Stimulated activated CD4-positive, alpha-beta T cell treated with anti-CD3 and anti-CD28 coated beads, Interleukin-1b, Interleukin-23, amount 100 ng/mL, for 4 hours (primary cell): ENCODE data around the gene LHX8.
"Not testable (repeated sequence)": the region's sequence is repeated elsewhere in the genome, so short reads cannot be mapped to it uniquely, and the experiment has no call there.

Source experiments
- DNase-seq, 2 donors: peaks; one replicate each; pipeline ENCODE4 v3.0.0-alpha.2; 2020; ENCODE audit warnings: low read depth in 2 of 2

Gene LHX8

GRCh38 chr1:75132812-75133619, 1.2 kb upstream of the LHX8 start:
- no peak for DNase-seq

DNA sequence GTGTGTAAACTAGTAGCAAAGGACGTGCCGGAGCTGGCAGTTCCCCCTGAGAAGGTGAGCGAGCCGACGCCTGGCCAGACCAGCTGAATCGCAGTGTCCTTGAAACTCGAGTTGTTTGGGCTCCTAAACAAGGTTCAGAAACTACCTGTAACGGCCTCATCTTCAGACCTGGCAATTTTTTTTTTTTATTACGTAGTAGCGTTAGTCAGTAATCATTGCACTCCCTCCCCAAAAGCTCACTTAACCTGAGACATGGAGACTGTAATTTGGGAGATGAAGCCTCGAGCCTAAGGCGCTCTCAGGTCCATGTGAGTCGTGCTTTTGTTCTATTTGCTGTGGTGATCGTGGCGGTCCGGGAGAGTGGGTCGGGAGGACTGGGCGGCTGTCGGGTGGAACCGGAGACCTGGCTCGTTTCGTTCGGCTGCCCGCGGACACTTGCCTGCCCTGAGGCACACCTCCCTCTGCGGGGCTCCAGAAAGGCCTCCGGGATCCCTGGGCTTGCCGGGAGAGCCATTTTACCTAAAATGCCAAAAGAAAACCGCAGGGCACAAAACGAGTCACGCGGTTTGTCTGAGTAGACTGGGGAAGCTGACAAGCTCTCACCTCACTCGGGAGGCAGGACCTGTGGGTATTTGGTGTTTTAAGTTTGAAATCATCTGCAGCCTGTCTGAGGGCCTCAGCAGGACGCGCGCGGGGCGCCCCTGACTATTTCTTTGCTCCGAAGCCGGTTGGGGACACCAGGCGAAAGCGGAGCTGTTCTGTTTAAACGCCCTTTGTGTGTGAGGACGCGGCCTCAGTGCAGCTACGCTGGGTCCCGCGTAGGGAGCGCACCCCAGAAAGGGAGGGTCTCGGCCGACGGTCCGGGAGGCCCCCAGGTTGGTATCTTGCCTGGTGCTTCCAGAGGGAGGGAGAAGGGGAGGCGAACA, 722 bp downstream of the LHX8 start:
- no peak for DNase-seq

DNA sequence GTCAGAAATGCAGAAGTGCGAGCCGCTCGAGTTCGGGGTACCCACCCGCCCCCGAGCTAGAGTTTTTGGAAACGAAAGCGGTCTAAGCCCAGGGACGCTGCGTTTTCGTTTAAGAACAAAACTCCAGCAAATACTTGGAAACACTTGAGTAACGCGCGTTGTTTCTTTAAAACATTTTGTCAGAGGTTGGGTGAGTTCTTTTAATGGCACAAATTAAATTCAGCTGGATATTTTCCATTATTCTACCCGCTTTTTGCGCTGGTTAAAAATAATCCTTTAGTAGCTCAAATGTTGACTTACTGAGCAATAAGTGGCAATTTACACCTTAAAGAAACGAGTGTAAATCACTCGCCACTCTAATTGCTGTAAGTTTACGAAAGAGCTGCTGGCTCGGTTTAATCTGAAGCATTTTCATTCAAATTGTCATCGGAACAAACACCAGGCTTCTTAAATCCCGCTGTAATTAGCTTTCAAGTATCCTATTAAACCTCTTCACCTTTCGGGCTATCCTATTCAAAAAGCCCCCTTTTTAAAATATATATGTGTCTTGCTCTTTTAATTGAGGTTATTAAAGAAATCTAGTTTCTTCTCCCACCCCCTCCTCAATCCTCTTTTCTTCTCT, 1.5 kb downstream of the LHX8 start:
- no peak for DNase-seq

DNA sequence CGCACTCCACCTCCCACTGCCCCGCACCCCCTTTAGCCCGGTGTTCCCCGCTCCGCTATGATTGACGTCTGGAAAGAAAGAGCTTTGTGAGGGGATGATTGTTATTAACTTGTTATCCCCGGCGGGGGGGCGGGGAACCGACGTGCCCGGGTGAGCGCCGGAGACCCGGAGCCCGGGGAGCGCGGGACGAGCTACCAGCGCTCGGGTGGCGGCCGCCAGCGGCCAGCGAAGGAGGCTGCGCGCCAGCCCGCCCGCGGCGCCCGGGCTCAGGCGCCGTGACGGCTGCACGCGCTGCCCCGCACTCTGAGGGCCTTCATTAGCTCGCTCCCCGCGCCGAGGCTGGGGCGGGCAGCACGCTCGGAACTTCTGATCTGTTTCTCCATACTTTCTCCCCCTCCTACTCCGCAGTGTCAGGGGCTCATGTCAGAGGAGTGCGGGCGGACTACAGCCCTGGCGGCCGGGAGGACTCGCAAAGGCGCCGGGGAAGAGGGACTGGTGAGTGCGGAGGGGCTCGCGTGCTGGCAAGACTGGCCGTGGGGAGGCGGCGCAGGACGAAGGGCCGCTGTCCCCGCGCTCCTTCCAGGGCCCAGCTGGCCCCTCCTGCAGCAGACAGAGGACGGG, 2.1 kb downstream of the LHX8 start:
- no peak for DNase-seq

DNA sequence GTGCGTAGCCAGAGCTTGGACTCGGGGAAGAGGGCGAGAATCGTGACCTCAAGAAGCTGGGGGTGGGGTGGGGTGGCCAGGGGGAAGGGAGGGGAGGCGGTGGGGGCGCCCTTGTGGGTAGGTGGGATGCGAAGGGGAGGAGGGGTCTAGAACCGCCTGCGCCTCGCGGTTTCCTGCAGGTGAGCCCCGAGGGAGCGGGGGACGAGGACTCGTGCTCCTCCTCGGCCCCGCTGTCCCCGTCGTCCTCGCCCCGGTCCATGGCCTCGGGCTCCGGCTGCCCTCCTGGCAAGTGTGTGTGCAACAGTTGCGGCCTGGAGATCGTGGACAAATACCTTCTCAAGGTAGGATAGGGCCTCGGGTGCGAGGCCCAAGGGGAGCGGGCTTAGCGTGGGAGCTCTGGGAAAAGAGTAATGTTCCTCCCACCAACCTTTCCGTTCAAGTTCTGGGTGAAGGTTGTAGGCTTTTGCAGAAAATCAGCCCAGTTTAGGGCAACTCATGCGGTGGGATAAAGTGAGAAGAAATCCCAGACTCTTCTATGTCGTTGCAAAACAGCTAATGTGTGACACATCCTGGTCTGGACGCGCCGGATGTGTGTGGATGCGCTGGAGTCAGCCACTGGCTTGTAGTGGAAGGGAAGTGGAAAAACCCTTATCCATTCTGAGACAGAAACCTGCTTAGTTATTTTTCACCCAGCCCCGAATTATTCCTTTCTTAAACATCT, 2.9 kb downstream of the LHX8 start:
- no peak for DNase-seq

DNA sequence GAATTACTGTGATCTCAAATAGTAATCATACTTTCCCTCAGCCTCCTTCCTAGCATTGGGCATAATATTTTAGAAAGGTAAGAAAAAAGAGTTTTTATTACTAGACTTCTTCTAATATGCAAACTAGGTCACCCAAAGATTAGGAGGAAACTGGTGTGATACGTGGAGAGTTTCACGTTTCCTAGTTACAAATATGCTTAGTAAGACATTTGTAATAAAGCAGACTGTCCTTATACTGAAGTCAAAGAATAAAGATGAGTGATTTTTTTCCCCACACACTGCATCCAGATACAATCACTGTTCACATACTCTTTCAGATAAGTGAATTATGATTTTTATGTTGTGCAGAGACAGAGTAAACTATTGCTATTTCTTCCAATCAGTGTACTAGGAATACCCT, 17.9 kb downstream of the LHX8 start:
- no peak for DNase-seq

- no peak for DNase-seq
These were observed 25.0 kb downstream of the LHX8 start for GRCh38 chr1:75159154-75159553.

DNA sequence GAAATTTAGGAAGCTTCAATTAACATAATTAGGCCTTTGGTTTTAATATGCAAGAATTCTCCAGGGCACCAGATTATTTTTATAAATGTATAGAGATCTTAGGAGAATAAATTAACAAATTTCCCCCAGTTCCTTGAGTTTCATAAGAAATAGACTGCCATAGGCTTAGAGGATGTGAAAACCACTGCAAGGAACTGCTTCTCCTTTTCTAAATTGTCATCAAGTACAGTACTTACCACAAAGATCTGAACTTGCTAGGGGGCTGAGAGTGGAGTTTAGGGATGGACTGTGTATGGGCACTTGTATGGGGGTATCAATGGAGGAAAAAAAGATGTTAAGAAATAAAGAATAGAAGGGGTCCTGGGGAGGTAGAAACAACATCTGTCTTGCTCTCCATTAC, 31.1 kb downstream of the LHX8 start:
- DNase-seq, result no peak

DNA sequence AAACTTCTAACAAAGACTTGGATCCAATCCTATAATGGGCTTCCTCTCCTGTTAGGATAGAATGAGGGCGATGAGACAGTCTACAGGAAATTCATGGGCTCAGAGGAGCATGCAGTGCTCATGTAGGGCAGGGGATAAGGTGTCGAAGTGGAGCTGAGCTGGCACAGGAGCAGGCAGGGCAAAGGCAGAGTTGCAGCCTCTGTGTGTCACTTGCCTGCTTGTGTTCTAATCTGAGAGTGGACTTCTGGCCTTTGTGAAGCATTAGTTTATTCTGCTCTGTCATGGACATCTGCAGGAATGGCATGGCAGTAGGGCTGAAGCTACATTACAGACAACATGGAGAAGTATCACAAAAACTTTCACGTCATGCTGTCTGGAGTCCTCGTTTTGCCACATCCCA, 32.6 kb downstream of the LHX8 start:
- no peak for DNase-seq

GRCh38 chr1:75170011-75170410, 35.8 kb downstream of the LHX8 start:
- no peak for DNase-seq

- DNase-seq, result no peak
These were observed 36.8 kb downstream of the LHX8 start for GRCh38 chr1:75170981-75171380.

DNA sequence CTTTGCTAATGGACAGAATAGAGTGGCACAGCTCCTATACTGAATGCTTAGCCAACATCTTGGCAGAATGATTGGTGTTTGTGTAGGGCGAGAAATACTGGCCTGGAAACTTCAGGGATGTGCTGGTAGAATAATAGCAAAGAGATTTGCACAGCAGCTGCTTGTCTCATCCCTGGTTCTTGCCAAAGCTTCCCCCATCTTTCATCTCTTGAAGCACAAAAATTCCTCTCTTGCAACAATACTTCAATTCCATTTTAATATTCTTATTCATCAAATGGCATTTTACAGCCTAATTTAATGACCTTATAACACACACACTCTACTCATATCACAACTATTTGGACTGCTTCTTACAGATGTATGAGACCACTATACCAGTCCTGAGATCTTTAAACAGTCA, 37.7 kb downstream of the LHX8 start:
- no peak for DNase-seq

DNA sequence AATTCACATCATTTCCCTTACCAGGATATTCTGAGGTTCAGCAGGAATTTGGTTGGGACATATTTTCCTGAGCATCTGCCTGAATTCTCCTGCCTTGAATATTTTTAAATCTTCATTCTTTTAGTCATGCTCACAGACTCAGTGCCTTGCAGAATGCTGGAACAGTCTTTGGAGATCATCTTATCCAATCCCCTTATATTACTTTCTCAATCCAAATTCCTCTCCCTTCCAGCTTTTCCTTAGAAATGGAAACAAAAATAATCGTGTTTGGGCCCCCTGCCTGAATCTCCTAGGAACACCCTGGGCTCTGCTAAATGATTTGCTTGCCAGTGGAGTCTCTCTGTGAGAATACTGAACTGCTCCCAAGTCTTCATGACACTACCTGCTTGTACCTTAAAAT, 38.4 kb downstream of the LHX8 start:
- DNase-seq, result no peak

DNA sequence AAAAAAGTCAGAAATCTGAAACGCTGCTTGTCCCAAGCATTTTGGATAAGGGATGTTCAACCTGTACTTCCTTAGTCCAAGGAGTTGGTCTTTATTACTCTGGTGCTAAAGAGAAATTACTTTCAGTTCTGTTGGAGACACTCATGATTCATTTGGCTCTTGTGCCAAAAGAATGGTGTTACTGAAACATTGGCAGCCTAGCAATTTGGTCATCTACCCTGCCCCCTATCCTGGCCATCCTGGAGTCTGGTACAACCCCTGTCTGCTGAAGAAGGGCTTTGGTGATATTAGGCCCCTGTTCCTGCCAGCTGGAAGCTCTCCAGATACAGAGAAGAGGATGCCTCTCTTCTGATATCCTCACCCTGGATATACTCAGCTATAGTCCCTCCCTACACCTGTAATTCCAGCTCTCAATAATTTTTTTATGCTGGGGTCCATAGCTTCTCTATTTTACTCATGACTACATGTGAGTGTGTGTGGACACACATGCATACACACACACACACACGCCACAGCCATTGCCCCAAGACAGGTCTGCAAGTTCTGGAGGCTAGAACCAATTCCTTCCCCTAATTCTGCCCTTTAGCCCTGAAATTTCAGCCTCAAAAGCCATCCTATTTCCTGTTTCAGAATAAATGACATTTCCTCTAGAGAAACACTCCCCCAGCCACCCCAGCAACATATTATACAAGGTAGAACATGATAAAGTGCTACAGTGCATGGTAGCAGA, 40.0 kb downstream of the LHX8 start:
- no peak for DNase-seq

- not testable (repeated sequence) for DNase-seq
These were observed 47.2 kb downstream of the LHX8 start for GRCh38 chr1:75181214-75181955.

GRCh38 chr1:75188892-75189291, 54.7 kb downstream of the LHX8 start:
- DNase-seq, result no peak

- no peak for DNase-seq
These were observed 64.0 kb downstream of the LHX8 start for GRCh38 chr1:75198163-75198562.

DNA sequence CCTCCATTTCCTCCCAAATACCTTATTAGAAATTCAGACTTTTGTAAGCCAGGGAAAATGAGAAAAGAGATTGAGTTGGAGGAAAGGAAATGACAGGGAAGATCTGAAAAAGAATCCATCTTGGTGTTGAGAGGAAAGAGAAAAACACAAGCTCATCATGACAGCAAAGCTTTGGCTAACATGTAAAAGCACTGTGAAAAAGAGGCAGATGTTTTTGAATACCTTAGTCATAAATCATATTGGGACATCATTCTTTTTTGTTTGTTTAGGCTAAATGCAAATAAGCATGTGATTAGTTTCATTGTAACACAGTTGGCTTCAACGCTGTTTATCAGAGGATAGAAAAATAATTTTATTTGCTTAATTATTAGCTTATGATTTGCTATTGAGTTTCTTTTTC, 64.6 kb downstream of the LHX8 start:
- DNase-seq, result no peak

GRCh38 chr1:75202751-75203150, 68.6 kb downstream of the LHX8 start:
- DNase-seq, result no peak
